Thoracic aorta (tissue), 2 donors: Measurements from ENCODE around the gene MTCL1. TPM values are rescaled to one million over a fixed set of nuclear protein-coding genes. Genes with fewer than 3 reads are reported as not detected.

ENCODE experiments used
- ATAC-seq: fragments of 150-250 bp; one replicate; pipeline ENCODE4 v1.8.0; 2017; ENCODE audit warnings: low read depth; ENCODE audit not compliant: insufficient number of reproducible peaks, low FRiP score
- DNase-seq: peaks from one replicate; pipeline ENCODE4 v3.0.0-alpha.2; 2020; ENCODE audit warnings: low spot score
- H3K27ac ChIP-seq, 2 donors: fragments of 200-600 bp; sonication (generic); 1 replicate in 1 of 2; 2 replicates in 1 of 2; pipeline ENCODE4 v1.5.1; 2016; ENCODE audit warnings: mild to moderate bottlenecking in 2 of 2, moderate library complexity in 2 of 2
- H3K27me3 ChIP-seq: fragments of 200-600 bp; sonication (generic); replicated peaks from 2 replicates; pipeline ENCODE4 v1.6.0; 2016; ENCODE audit warnings: mild to moderate bottlenecking; ENCODE audit not compliant: insufficient read depth
- H3K36me3 ChIP-seq: fragments of 200-600 bp; sonication (generic); one replicate; pipeline ENCODE4 v1.5.1; 2016
- H3K4me1 ChIP-seq, 2 donors: fragments of 200-600 bp; sonication (generic); 1 replicate in 1 of 2; 2 replicates in 1 of 2; pipeline versions ENCODE4 v1.5.1 to v1.6.0; 2016; ENCODE audit warnings: low read depth in 2 of 2, mild to moderate bottlenecking in 1 of 2; ENCODE audit not compliant: control insufficient read depth in 1 of 2
- H3K4me3 ChIP-seq: fragments of 200-600 bp; sonication (generic); 2 replicates; pipeline ENCODE4 v1.5.1; 2016; ENCODE audit warnings: mild to moderate bottlenecking
- H3K9me3 ChIP-seq: fragments of 200-600 bp; sonication (generic); 2 replicates; pipeline ENCODE4 v1.5.1; 2016
- CTCF ChIP-seq: fragments of 200-600 bp; sonication (generic); IDR thresholded peaks from one replicate; pipeline ENCODE4 v1.5.1; 2019; ENCODE audit warnings: antibody characterized with exemption
- total RNA-seq, 2 donors: library from RNA; depleted of rRNA; stranded (reverse); fragments of >200 nt; gene quantifications; one replicate each; pipeline versions ENCODE4 v1.1.0 to v1.2.3, GENCODE V29; 2016

MTCL1 gene
- total RNA-seq, 2 donors from 2014 or later, result 9.9 to 23.3 TPM

- ATAC-seq (no peak), DNase-seq (no peak)
- Histone ChIP-seq H3K36me3 (no peaks in the 10 kb centered on the region), H3K27me3 (no peaks in the 10 kb centered on the region), H3K9me3 (no peaks in the 10 kb centered on the region), H3K4me1 (no peaks in the 10 kb centered on the region), H3K4me3 (no peak overlapping the region), H3K27ac (no peak overlapping the region)
- no peak for TF ChIP-seq CTCF
These were observed 102.1 kb downstream of the MTCL1 start for GRCh38 chr18:8807488-8807805.

GRCh38 chr18:8808001-8808400, 102.6 kb downstream of the MTCL1 start:
- Histone ChIP-seq H3K9me3 (no peaks in the 10 kb centered on the region), H3K36me3 (no peaks in the 10 kb centered on the region), H3K4me3 (no peak overlapping the region), H3K27ac (no peak overlapping the region), H3K4me1 (no peaks in the 10 kb centered on the region), H3K27me3 (no peaks in the 10 kb centered on the region)
- ATAC-seq (no peak), DNase-seq (no peak)
- no peak for TF ChIP-seq CTCF

- no peaks in the 10 kb centered on the region for H3K27me3 ChIP-seq
- H3K4me1 ChIP-seq, result peaks cover 0 to 3% of the 10 kb centered on the region in 2 donors
- no peaks in the 10 kb centered on the region for H3K9me3 ChIP-seq
- no peaks in the 10 kb centered on the region for H3K36me3 ChIP-seq
- no peak overlapping the region for H3K27ac ChIP-seq
- ATAC-seq (no peak), DNase-seq (no peak)
- no peak for TF ChIP-seq CTCF
- H3K4me3 ChIP-seq, result no peak overlapping the region
These were observed 104.2 kb downstream of the MTCL1 start for GRCh38 chr18:8809514-8809913.

GRCh38 chr18:8810157-8810556, 104.8 kb downstream of the MTCL1 start:
- Histone ChIP-seq H3K9me3 (no peaks in the 10 kb centered on the region), H3K27ac (no peak overlapping the region), H3K4me3 (no peak overlapping the region), H3K27me3 (no peaks in the 10 kb centered on the region), H3K4me1 (peaks cover 0 to 3% of the 10 kb centered on the region in 2 donors), H3K36me3 (no peaks in the 10 kb centered on the region)
- no peak for ATAC-seq
- DNase-seq, result no peak
- TF ChIP-seq CTCF, result no peak

GRCh38 chr18:8811115-8811514, 105.8 kb downstream of the MTCL1 start:
- Histone ChIP-seq H3K9me3 (no peaks in the 10 kb centered on the region), H3K36me3 (no peaks in the 10 kb centered on the region), H3K4me1 (peaks cover 0 to 3% of the 10 kb centered on the region in 2 donors), H3K27ac (no peak overlapping the region), H3K4me3 (no peak overlapping the region), H3K27me3 (no peaks in the 10 kb centered on the region)
- ATAC-seq (no peak), DNase-seq (no peak)
- no peak for TF ChIP-seq CTCF
